ENCODE data around the gene BEND5. TPM values are rescaled to one million over a fixed set of nuclear protein-coding genes. Genes with fewer than 3 reads are reported as not detected.

BEND5 gene
- polyA plus RNA-seq (ENCODE audit: insufficient read length in 4 of 4) = 10 to 100 TPM; 25.5 to 29.2 (median 26.8) TPM

- peak in 3 of 4 donors; percentile 67 to 79 (median 70) for DNase-seq (ENCODE audit: low read depth in 4 of 4, low spot score in 2 of 4)
Observed at GRCh38 chr1:48776393-48777218, at the start of gene BEND5. TSS of gene BEND5 (minus strand) at chr1:48776891. CDS start at chr1:48776831, 60 bp downstream.

DNA sequence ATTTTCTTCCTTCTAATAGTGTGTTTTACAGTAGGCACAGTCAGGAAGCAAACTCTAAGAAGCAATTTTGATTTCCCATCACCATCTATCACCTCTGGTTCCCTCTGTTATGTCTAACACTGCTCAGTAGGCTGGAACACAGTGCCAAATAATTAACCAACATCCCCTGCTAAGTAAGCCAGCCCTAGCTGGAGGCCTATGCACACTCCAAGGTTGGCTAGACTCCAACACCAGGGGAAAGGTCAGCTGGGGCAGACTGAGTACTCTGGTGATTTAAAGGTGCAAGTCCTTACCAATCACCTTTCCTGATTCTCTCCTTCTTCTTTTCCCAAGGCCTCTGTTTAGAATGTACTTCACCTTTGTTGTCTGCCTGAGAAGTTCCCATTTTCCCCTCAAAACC is 46.5 kb upstream of the BEND5 start:
- peak in 2 of 4 donors; percentile 40 to 76 for DNase-seq (ENCODE audit: low read depth in 4 of 4, low spot score in 2 of 4)

DNA sequence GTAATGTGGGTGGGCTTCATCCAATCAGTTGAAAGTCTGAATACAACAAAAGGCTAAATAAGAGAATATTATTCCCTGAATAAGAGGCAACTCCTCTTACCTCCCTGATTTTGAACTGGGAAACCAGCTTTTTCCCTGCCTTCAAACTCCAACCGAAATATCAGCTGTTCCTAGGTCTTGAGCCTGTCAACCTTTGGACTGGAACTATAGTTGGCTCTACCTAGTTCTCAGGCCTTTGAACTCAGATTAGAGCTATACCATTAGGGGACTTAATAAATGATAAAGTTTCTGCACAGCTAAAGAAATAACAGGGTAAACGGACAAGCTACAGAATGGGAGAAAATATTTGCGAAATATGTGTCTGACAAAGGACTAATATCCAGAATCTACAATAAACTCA is 43.8 kb upstream of the BEND5 start:
- no peak for DNase-seq (ENCODE audit: low read depth in 4 of 4, low spot score in 2 of 4)

DNA sequence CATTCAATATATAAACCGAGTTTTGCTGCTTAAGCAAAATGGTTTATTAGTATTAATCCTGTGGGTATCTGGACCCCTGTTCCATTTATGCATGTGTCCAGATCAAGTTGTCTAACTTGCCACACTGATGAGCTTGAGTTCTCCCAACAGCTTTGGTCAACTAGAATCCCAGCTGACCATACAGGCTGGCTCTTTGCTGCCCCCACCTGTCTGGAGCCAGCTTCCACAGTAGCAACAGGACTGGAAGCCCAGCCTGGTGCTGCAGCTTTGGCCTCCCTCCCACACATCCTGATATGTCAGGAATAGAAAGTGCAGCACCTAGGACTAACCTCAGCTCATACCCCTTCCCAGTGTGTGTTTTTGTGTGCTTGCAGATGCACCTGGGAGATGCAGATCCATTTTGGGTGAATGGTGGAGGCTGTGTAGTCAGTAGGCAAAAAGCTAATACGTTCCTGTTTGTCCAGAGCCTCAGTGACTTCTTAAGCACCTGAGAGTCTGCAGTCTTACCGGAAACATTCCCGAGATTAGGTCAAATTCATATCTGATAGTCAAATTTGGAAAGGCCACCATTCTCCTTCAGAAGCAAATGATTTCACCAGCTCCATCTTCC is 40.9 kb upstream of the BEND5 start:
- DNase-seq (ENCODE audit: low read depth in 4 of 4, low spot score in 2 of 4) = peak in 2 of 4 donors; percentile 42 to 43

- no peak for DNase-seq (ENCODE audit: low read depth in 4 of 4, low spot score in 2 of 4)
Observed at GRCh38 chr1:48810740-48811139, 34.0 kb upstream of the BEND5 start.

DNA sequence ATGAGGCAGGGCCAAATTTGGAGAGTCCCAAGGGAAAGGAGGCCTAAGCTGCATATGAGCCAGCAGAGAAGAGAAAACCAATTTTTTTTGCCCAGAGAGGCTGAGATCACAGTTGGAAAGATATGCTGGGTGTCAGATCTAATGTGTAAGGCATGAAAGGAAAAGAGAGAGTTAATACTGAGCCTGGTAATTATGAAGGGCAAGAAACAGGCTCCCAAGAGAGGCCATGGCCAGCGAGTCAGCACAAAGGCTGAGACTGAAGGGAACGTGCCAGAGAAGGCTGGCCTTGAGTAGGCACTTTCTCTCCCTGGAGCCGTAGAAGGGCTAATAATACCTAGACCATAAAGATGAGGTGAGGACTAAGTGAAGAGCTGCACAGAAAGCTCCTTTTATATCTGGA is 31.8 kb upstream of the BEND5 start:
- no peak for DNase-seq (ENCODE audit: low read depth in 4 of 4, low spot score in 2 of 4)

DNA sequence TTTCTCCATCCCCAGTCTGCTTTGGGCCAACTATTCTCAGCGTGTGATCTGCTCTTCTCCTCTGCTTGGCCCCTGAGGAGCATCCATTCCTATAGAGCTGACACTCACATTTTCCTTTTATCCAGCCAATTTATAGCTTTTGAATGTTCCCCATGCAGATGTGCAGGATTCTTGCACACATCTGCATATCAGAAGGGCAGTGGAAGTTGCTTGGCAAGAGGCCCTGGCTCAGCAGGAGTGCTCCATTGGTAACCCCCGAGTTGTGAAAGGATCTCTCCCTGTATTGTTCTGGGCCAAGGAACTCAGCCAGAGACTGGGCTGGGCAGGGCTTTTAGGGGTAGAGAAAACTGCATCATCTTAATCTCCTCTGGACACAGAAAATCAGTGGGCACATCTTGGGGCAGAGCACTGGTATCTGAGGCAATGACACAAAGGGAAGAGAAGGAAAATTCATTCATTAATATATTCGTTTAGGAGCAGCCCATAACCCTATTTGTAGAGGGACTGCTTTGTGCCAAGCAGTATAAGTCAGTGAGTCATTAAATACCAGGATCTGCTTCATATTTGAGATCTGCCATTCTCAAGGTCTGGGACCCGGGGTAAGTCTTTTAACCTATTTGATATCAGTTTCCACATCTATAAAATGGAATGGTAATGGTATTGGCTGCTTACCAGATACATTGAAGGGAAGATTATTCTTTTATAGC is 31.0 kb upstream of the BEND5 start:
- no peak for DNase-seq (ENCODE audit: low read depth in 4 of 4, low spot score in 2 of 4)

DNA sequence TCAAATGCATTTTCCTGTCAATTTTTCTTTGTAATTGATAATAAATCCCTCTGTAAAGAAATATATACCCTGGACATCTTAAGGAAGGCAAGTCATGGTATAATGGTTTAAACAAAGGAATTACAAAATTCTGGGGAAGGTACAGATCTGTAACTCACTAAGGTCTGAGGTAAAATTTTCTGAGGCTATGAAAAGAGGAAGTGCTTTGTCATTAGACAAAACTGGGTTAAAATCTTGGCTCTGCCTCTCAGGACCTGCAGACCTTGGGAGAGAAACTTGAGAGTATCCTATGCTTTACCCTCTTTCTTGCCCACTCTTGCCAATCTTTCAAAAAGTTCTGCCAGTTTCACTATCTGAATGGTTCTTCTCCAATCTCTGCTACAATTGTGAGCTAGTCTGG is 26.8 kb upstream of the BEND5 start:
- no peak for DNase-seq (ENCODE audit: low read depth in 4 of 4, low spot score in 2 of 4)

GRCh38 chr1:48794816-48795215 is 18.1 kb upstream of the BEND5 start:
- no peak for DNase-seq (ENCODE audit: low read depth in 4 of 4, low spot score in 2 of 4)

- no peak for DNase-seq (ENCODE audit: low read depth in 4 of 4, low spot score in 2 of 4)
Observed at GRCh38 chr1:48793863-48794262, 17.2 kb upstream of the BEND5 start.

DNA sequence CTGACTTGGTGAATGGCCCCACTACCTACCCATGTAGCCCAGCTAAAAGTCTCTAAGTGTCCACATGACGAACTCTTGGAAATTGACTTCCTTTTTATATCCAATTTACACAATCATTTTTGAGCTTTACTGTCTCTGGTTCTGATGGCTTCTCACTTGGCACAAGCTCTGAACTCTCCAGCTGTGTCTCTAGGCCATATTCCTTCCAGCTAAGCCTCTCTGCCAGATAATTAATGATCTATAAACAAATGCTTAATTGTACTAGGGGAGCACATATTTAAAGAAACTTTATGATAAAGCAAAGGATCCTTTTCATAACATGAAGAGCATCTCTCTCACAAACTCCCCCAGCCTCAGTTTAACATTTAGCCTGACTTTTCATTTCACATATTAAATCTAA is 16.3 kb upstream of the BEND5 start:
- DNase-seq (ENCODE audit: low read depth in 4 of 4, low spot score in 2 of 4) = no peak

DNA sequence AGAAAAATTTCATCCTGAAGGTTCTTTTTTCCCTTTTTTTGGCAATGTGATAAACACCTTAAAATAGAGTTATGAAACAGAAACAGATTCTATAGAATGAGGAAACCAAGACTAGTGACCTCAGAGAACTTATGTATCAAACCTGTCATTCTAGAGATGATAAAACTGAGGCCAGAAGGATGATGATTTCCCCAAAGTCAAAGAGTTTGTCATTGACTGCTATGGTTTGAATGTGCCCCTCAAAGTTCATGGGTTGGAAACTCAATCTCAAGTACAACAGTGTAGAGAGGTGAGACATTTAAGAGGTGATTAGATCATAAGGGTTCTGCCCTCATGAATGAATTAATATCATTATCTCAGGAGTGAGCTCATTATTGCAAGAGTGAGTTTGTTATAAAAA is 13.7 kb upstream of the BEND5 start:
- no peak for DNase-seq (ENCODE audit: low read depth in 4 of 4, low spot score in 2 of 4)

DNA sequence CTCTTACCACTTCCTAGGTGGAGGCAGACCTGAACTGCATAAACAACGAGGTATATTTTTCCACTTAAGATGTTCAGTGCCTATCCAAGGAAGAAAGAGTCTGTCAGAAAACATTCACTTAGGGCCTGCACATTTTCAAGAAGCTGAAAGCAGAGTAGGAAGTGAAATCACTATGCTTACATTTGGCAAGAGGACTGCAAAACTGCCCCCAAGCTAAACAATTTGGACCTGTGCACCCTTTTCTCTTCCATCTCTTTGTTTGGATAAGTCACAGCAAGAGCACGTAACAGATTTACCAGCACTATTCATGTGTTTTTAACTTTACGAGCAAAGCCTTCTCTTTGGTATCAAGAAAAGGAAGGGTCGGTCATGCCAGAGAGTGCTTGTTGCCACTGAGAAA is 13.2 kb upstream of the BEND5 start:
- DNase-seq (ENCODE audit: low read depth in 4 of 4, low spot score in 2 of 4) = no peak

DNA sequence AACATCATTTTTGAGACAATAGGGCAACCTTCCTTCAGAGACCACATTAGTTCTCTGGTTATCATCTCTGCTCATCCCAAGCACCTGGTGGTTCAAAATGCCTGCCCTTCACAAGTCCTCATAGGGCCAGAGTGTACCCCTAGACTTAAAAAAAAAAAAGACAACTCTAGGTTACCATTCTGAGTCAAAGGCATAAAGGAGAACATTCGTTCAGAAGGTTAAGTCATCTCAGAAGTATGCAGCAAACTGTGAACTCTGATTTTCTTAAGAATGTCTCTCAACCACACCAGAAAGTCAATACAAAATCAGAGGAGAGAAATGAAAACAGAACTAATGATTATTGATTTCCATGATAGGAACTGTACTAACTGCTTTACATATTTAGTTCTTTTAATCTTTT is 9.2 kb upstream of the BEND5 start:
- DNase-seq (ENCODE audit: low read depth in 4 of 4, low spot score in 2 of 4) = no peak

DNA sequence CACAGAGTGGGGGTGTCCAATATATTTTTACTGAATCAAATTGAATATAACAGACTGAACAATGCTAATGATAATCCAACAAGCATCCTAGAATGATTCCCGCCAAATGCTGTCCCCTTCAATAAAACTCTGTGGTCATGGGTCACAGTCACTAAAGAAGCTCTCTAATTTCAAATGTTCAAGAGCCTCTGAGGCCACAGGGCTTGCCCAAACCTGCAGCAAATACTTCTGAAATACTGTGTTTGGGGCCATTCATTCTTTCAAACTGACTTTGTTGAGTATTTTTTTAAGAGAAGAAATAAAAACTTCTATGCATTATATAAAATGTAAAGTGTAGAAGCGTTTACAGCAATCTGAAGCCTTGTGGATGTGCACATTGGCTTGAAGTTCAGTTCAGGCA is 7.6 kb upstream of the BEND5 start:
- no peak for DNase-seq (ENCODE audit: low read depth in 4 of 4, low spot score in 2 of 4)

GRCh38 chr1:48777219-48777895 is 666 bp upstream of the BEND5 start:
- DNase-seq (ENCODE audit: low read depth in 4 of 4, low spot score in 2 of 4) = peak in 1 of 4 donors; percentile 17

- peak in 2 of 4 donors; percentile 32 to 56 for DNase-seq (ENCODE audit: low read depth in 4 of 4, low spot score in 2 of 4)
Observed at GRCh38 chr1:48775831-48776392, 779 bp downstream of the BEND5 start.

DNA sequence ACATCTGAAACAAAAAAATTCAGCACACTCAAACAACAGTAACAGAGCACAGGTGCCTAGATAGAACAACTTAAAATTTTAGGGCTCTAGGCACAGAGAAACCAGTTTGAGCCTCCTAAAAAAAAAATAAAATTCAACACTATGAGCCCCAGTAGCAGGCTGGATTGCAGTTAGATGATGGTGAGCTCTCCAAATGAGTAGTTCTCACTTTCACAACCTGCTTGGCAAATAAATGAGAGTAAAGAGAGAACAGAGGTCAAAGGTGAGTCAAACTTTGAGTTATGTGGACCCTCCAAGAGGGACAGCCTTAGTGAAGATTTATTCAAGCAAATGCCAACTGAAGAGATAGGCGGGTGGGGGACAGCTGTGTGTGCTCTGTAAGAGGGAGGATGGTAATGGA is 3.6 kb downstream of the BEND5 start:
- no peak for DNase-seq (ENCODE audit: low read depth in 4 of 4, low spot score in 2 of 4)

DNA sequence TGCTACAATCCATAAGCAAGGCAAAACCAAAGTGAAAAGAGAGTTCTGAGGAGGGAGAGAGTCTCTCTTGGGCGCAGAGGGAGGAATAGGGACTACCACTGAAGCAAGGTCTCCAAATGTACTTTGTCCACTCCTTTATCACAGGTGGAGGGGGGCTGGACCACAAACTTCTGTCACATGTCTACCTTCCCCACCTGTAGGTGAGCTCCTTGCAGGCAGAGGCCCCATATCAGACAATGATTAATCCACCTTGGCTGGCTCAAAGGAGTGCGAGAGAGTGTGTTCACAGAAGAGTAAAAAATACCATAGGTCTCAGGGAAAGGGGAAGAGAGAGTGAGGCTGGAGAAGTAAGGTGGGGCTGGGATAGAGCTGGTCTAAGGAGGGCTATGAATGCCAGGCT is 4.5 kb downstream of the BEND5 start:
- no peak for DNase-seq (ENCODE audit: low read depth in 4 of 4, low spot score in 2 of 4)

DNA sequence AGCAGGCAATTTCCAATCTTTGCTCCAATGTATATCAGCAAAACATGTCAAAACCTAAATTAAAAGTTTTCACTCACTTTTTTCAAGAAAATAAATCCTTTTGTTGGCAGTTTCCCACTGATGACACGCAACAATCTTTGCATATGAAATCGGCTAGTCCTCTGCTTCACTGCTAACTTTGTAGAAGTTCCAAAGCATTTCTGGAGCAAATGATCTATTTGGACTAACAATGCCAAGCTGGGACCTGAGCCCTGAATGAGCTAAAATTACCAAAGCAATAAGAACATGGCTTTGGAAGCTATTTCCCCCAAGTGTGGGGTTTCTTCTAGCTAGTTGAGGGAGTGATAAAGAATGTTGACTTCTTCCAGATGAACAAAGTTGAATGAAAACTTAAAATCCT is 5.1 kb downstream of the BEND5 start:
- no peak for DNase-seq (ENCODE audit: low read depth in 4 of 4, low spot score in 2 of 4)

All from left renal cortex interstitium (tissue), 4 donors.